Measurements from ENCODE around the gene PRKCH. TPM values are rescaled to one million over a fixed set of nuclear protein-coding genes. Genes with fewer than 3 reads are reported as not detected.

PRKCH gene
- total and polyA plus RNA-seq, 2 experiments from 2014 or later = 2.4 to 3.5 TPM

- DNase-seq = peak; percentile 6
Measured at GRCh38 chr14:61420326-61420725, 98.9 kb downstream of the PRKCH start.

GRCh38 chr14:61421212-61421923 is 100.0 kb downstream of the PRKCH start:
- TF ChIP-seq EZH2phosphoT487 (IDR thresholded peaks at IDR 0.05; ENCODE audit: insufficient read depth, low read depth) (no peak), EZH2 (IDR thresholded peaks at IDR 0.05; ENCODE audit: insufficient read depth, poor library complexity, severe bottlenecking) (no peak)
- Histone ChIP-seq H3K4me1 (ENCODE audit: insufficient read depth) (no peaks in the 10 kb centered on the region), H4K20me1 (ENCODE audit: insufficient read depth) (no peaks in the 10 kb centered on the region), H3K79me2 (ENCODE audit: insufficient read depth) (no peaks in the 10 kb centered on the region), H3K9me3 (ENCODE audit: low read depth) (no peaks in the 10 kb centered on the region), H3K36me3 (ENCODE audit: low read depth) (no peaks in the 10 kb centered on the region), H3K27me3 (replicated peaks; ENCODE audit: insufficient read depth) (peaks cover 13% of the 10 kb centered on the region), H2AFZ (no peak overlapping the region), H3K4me3 (no peak overlapping the region), H3K27ac (no peak overlapping the region), H3K9me2 (ENCODE audit: insufficient read depth) (no peaks in the 10 kb centered on the region), H3F3A (ENCODE audit: insufficient read depth) (no peaks in the 10 kb centered on the region), H3K9ac (no peak overlapping the region), H3K4me2 (ENCODE audit: unreplicated experiment) (no peak overlapping the region)
- 23 to 32% methylated on average over 1 of the region's 1 CpG for WGBS, 2 experiments (ENCODE audit: low coverage in 1 of 2, low lambda C conversion rate in 2 of 2, missing lambda C conversion rate in 2 of 2)
- in situ Hi-C loops (cut with MboI) = no loop called here
- DNase-seq = no peak

More at GRCh38 chr14:61420326-61420725, 98.9 kb downstream of the PRKCH start:
- Histone ChIP-seq H3K27me3 (replicated peaks; ENCODE audit: insufficient read depth) (peaks cover 17% of the 10 kb centered on the region), H3K4me2 (ENCODE audit: unreplicated experiment) (no peak overlapping the region), H3K4me1 (ENCODE audit: insufficient read depth) (no peaks in the 10 kb centered on the region), H3F3A (ENCODE audit: insufficient read depth) (no peaks in the 10 kb centered on the region), H3K79me2 (ENCODE audit: insufficient read depth) (no peaks in the 10 kb centered on the region), H4K20me1 (ENCODE audit: insufficient read depth) (no peaks in the 10 kb centered on the region), H3K9ac (no peak overlapping the region), H3K9me2 (ENCODE audit: insufficient read depth) (no peaks in the 10 kb centered on the region), H3K27ac (no peak overlapping the region), H2AFZ (no peak overlapping the region), H3K36me3 (ENCODE audit: low read depth) (no peaks in the 10 kb centered on the region), H3K4me3 (no peak overlapping the region), H3K9me3 (ENCODE audit: low read depth) (no peaks in the 10 kb centered on the region)
- WGBS, 2 experiments (ENCODE audit: low coverage in 1 of 2, low lambda C conversion rate in 2 of 2, missing lambda C conversion rate in 2 of 2) = 50 to 61% methylated on average over 4 of the region's 4 CpGs
- TF ChIP-seq EZH2 (IDR thresholded peaks at IDR 0.05; ENCODE audit: insufficient read depth, poor library complexity, severe bottlenecking) (no peak), EZH2phosphoT487 (IDR thresholded peaks at IDR 0.05; ENCODE audit: insufficient read depth, low read depth) (no peak)
- in situ Hi-C loops (cut with MboI) = no loop called here

- DNase-seq = no peak
Measured at GRCh38 chr14:61426048-61426447, 104.7 kb downstream of the PRKCH start.

GRCh38 chr14:61428261-61428660 is 106.9 kb downstream of the PRKCH start:
- TF ChIP-seq EZH2phosphoT487 (IDR thresholded peaks at IDR 0.05; ENCODE audit: insufficient read depth, low read depth) (no peak), EZH2 (IDR thresholded peaks at IDR 0.05; ENCODE audit: insufficient read depth, poor library complexity, severe bottlenecking) (no peak)
- Histone ChIP-seq H3K27ac (no peak overlapping the region), H4K20me1 (ENCODE audit: insufficient read depth) (no peaks in the 10 kb centered on the region), H3K36me3 (ENCODE audit: low read depth) (no peaks in the 10 kb centered on the region), H3K9ac (no peak overlapping the region), H2AFZ (no peak overlapping the region), H3K9me3 (ENCODE audit: low read depth) (no peaks in the 10 kb centered on the region), H3K4me3 (no peak overlapping the region), H3K27me3 (replicated peaks; ENCODE audit: insufficient read depth) (peaks cover 19% of the 10 kb centered on the region), H3F3A (ENCODE audit: insufficient read depth) (no peaks in the 10 kb centered on the region), H3K79me2 (ENCODE audit: insufficient read depth) (no peaks in the 10 kb centered on the region), H3K4me1 (ENCODE audit: insufficient read depth) (no peaks in the 10 kb centered on the region), H3K9me2 (ENCODE audit: insufficient read depth) (no peaks in the 10 kb centered on the region), H3K4me2 (ENCODE audit: unreplicated experiment) (no peak overlapping the region)
- in situ Hi-C loops (cut with MboI) = no loop called here
- 54 to 58% methylated on average over 2 of the region's 2 CpGs for WGBS, 2 experiments (ENCODE audit: low coverage in 1 of 2, low lambda C conversion rate in 2 of 2, missing lambda C conversion rate in 2 of 2)
- no peak for DNase-seq

More at GRCh38 chr14:61426048-61426447, 104.7 kb downstream of the PRKCH start:
- Histone ChIP-seq H3K9me2 (ENCODE audit: insufficient read depth) (no peaks in the 10 kb centered on the region), H3K79me2 (ENCODE audit: insufficient read depth) (no peaks in the 10 kb centered on the region), H3K27me3 (replicated peaks; ENCODE audit: insufficient read depth) (peaks cover 15% of the 10 kb centered on the region), H3K9ac (no peak overlapping the region), H3K27ac (no peak overlapping the region), H3K36me3 (ENCODE audit: low read depth) (no peaks in the 10 kb centered on the region), H2AFZ (no peak overlapping the region), H3K9me3 (ENCODE audit: low read depth) (no peaks in the 10 kb centered on the region), H4K20me1 (ENCODE audit: insufficient read depth) (no peaks in the 10 kb centered on the region), H3F3A (ENCODE audit: insufficient read depth) (no peaks in the 10 kb centered on the region), H3K4me2 (ENCODE audit: unreplicated experiment) (no peak overlapping the region), H3K4me1 (ENCODE audit: insufficient read depth) (no peaks in the 10 kb centered on the region), H3K4me3 (no peak overlapping the region)
- TF ChIP-seq EZH2 (IDR thresholded peaks at IDR 0.05; ENCODE audit: insufficient read depth, poor library complexity, severe bottlenecking) (no peak), EZH2phosphoT487 (IDR thresholded peaks at IDR 0.05; ENCODE audit: insufficient read depth, low read depth) (no peak)
- 63 to 69% methylated on average over 1 of the region's 1 CpG for WGBS, 2 experiments (ENCODE audit: low coverage in 1 of 2, low lambda C conversion rate in 2 of 2, missing lambda C conversion rate in 2 of 2)
- in situ Hi-C loops (cut with MboI) = no loop called here

Measured in GM23248 (cell line).